HepG2 (cell line): ENCODE measurements around the gene TSC22D4. TPM values are rescaled to one million over a fixed set of nuclear protein-coding genes. Genes with fewer than 3 reads are reported as not detected.

ENCODE experiments used
- ARNTL ChIP-seq: sonication (generic); formaldehyde crosslinking; IDR thresholded peaks from 2 replicates; pipeline ENCODE4 v1.4.0; 2020; ENCODE audit warnings: mild to moderate bottlenecking, missing genetic modification reagents
- GZF1 ChIP-seq: sonication (generic); formaldehyde crosslinking; IDR thresholded peaks from 2 replicates; pipeline ENCODE4 v1.5.1; 2020; ENCODE audit warnings: mild to moderate bottlenecking, missing genetic modification reagents
- HOXA3 ChIP-seq: sonication (generic); formaldehyde crosslinking; IDR thresholded peaks from 2 replicates; pipeline ENCODE4 v1.5.0; 2020; ENCODE audit warnings: missing genetic modification reagents
- MXD4 ChIP-seq: IDR thresholded peaks from 2 replicates; pipeline ENCODE4 v1.6.1; 2016; ENCODE audit warnings: mild to moderate bottlenecking, missing biosample characterization, missing genetic modification reagents
- NKX3-1 ChIP-seq: sonication (generic); formaldehyde crosslinking; IDR thresholded peaks from 2 replicates; pipeline ENCODE4 v1.5.0; 2020; ENCODE audit warnings: missing genetic modification reagents
- PLRG1 ChIP-seq: fragments of 450-650 bp; conservative IDR thresholded peaks from 2 replicates; pipeline ENCODE4 v1.6.1; 2016
- REL ChIP-seq: sonication (generic); formaldehyde crosslinking; conservative IDR thresholded peaks from 2 replicates; pipeline ENCODE4 v1.8.0; 2022; ENCODE audit warnings: mild to moderate bottlenecking, missing genetic modification reagents, moderate library complexity
- SIN3B ChIP-seq: fragments of 150-350 bp; IDR thresholded peaks from 2 replicates; pipeline ENCODE4 v1.6.1; 2014; ENCODE audit warnings: low read length
- SNAPC2 ChIP-seq: sonication (generic); formaldehyde crosslinking; IDR thresholded peaks from 2 replicates; pipeline ENCODE4 v1.8.1; 2022; ENCODE audit warnings: mild to moderate bottlenecking, missing genetic modification reagents
- SP1 ChIP-seq, 2 experiments: fragments of 450-650 bp in 1 of 2; sonication (generic) in 1 of 2; formaldehyde crosslinking in 1 of 2; IDR thresholded peaks; 2 replicates each; pipeline versions ENCODE4 v1.4.0 to v1.6.1; 2016 to 2020; ENCODE audit warnings: missing genetic modification reagents in 1 of 2
- WIZ ChIP-seq: sonication (generic); formaldehyde crosslinking; IDR thresholded peaks from 2 replicates; pipeline ENCODE4 v1.5.1; 2020; ENCODE audit warnings: mild to moderate bottlenecking, missing genetic modification reagents
- ZNF235 ChIP-seq: sonication (generic); formaldehyde crosslinking; IDR thresholded peaks from 2 replicates; pipeline ENCODE4 v1.8.1; 2023; ENCODE audit warnings: mild to moderate bottlenecking, missing genetic modification reagents, borderline replicate concordance
- ZNF253 ChIP-seq: sonication (generic); formaldehyde crosslinking; IDR thresholded peaks from 2 replicates; pipeline ENCODE4 v1.8.0; 2022; ENCODE audit warnings: mild to moderate bottlenecking, missing genetic modification reagents, borderline replicate concordance
- ZNF660 ChIP-seq: sonication (generic); formaldehyde crosslinking; IDR thresholded peaks from 2 replicates; pipeline ENCODE4 v1.5.1; 2020; ENCODE audit warnings: mild to moderate bottlenecking, low read depth, missing genetic modification reagents, borderline replicate concordance
- ZNF709 ChIP-seq: sonication (generic); formaldehyde crosslinking; IDR thresholded peaks from 2 replicates; pipeline ENCODE4 v1.5.0; 2020; ENCODE audit warnings: mild to moderate bottlenecking, missing genetic modification reagents
- polyA plus RNA-seq, 8 experiments: library from polyadenylated mRNA; depleted of rRNA in 3 of 8; stranded (reverse) in 7 of 8; unstranded in 1 of 8; fragments of >200 nt; fragmentation: Illumina TruSeq in 4 of 8; extraction: Trizol in 4 of 8; gene quantifications; 2 replicates each; pipeline versions ENCODE4 v1.2.1 to v1.2.3, GENCODE V29; 2011 to 2016; ENCODE audit warnings: low read depth in 4 of 8, missing spikeins in 1 of 8, mixed read lengths in 1 of 8; ENCODE audit not compliant: insufficient read depth in 1 of 8
- total RNA-seq, 5 experiments: library from RNA; depleted of rRNA; stranded (reverse); fragments of >200 nt; fragmentation: Illumina TruSeq; extraction: Trizol; gene quantifications; 2 replicates each; pipeline ENCODE4 v1.2.3, GENCODE V29; 2016; ENCODE audit warnings: low read depth in 1 of 5
- TF ChIP-seq, protein P1 (sequence below): sonication (generic); formaldehyde crosslinking; IDR thresholded peaks from 2 replicates; pipeline ENCODE4 v1.4.0; 2020; ENCODE audit warnings: mild to moderate bottlenecking, missing genetic modification reagents
- TF ChIP-seq, protein P2 (sequence below): sonication (generic); formaldehyde crosslinking; IDR thresholded peaks from 2 replicates; pipeline ENCODE4 v1.4.0; 2020; ENCODE audit warnings: missing genetic modification reagents, mild to moderate bottlenecking, borderline replicate concordance
- TF ChIP-seq, protein P3 (sequence below): sonication (generic); formaldehyde crosslinking; IDR thresholded peaks from 2 replicates; pipeline ENCODE4 v1.5.1; 2020; ENCODE audit warnings: missing genetic modification reagents, mild to moderate bottlenecking, borderline replicate concordance
- TF ChIP-seq, protein P4 (sequence below): sonication (generic); formaldehyde crosslinking; conservative IDR thresholded peaks from 2 replicates; pipeline ENCODE4 v1.4.0; 2020; ENCODE audit warnings: missing genetic modification reagents
- TF ChIP-seq, protein P5 (sequence below): sonication (generic); formaldehyde crosslinking; IDR thresholded peaks from 2 replicates; pipeline ENCODE4 v1.5.0; 2020; ENCODE audit warnings: mild to moderate bottlenecking, missing genetic modification reagents

TSC22D4 gene
- total and polyA plus RNA-seq, 2 of the 13 experiments (the other 11 are each of a cell fraction or from before 2014, with no cell fraction given) = 7.7 to 8.7 TPM

DNA sequence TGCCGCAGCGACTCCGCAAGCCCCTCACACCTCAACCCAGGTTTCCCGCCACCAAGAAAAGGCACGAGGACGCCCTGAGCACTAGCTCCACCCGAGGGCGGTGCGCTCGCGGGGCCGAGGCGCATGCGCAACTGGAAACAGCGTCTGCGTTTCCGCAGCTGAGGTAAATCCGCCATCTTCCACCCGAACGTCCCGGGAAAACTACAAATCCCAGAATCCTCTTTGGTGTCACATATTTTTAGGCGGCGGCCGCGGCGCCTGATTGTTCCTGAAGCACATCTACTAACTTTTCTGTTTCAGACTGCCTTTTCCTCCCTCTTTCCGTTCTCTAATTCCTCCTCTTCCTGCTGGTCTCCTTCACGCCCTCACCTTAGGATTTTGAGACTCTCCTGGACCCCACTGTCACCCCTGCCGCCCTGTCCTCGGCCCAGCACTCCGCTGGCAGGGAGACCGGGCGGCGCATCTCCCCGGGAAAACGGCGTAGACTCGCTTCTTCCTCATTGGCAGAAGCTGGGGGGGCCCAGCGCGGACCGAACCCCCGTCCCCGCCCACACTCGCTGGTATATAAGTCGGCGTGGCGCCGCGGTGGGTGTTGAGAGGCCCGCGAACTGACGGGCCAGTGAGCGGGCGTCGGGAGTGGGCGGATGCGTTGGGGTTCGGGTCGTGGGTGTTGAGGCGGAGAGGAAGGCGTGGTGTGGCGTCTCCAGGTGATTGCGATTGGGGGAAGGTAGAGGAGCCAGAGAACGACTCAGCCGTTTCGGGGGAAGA lies 50.6 kb downstream of the TSC22D4 start, which contains the start of gene ZCWPW1 (continued):
- TF ChIP-seq, protein P1, sequence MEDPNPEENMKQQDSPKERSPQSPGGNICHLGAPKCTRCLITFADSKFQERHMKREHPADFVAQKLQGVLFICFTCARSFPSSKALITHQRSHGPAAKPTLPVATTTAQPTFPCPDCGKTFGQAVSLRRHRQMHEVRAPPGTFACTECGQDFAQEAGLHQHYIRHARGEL (CRISPR knock-in tag) = peak; percentile 41; the same call in 1 of the 2 replicates
- peak; percentile 34; the same call in 1 of the 2 replicates for TF ChIP-seq ZNF235
- TF ChIP-seq NKX3-1 (CRISPR knock-in tag) = peak; percentile 93
- TF ChIP-seq ARNTL = peak; percentile 53; the same call in 1 of the 2 replicates
- TF ChIP-seq, protein P2, sequence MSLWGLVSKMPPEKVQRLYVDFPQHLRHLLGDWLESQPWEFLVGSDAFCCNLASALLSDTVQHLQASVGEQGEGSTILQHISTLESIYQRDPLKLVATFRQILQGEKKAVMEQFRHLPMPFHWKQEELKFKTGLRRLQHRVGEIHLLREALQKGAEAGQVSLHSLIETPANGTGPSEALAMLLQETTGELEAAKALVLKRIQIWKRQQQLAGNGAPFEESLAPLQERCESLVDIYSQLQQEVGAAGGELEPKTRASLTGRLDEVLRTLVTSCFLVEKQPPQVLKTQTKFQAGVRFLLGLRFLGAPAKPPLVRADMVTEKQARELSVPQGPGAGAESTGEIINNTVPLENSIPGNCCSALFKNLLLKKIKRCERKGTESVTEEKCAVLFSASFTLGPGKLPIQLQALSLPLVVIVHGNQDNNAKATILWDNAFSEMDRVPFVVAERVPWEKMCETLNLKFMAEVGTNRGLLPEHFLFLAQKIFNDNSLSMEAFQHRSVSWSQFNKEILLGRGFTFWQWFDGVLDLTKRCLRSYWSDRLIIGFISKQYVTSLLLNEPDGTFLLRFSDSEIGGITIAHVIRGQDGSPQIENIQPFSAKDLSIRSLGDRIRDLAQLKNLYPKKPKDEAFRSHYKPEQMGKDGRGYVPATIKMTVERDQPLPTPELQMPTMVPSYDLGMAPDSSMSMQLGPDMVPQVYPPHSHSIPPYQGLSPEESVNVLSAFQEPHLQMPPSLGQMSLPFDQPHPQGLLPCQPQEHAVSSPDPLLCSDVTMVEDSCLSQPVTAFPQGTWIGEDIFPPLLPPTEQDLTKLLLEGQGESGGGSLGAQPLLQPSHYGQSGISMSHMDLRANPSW = no peak; the same call in 1 of the 2 replicates
- TF ChIP-seq, protein P3, sequence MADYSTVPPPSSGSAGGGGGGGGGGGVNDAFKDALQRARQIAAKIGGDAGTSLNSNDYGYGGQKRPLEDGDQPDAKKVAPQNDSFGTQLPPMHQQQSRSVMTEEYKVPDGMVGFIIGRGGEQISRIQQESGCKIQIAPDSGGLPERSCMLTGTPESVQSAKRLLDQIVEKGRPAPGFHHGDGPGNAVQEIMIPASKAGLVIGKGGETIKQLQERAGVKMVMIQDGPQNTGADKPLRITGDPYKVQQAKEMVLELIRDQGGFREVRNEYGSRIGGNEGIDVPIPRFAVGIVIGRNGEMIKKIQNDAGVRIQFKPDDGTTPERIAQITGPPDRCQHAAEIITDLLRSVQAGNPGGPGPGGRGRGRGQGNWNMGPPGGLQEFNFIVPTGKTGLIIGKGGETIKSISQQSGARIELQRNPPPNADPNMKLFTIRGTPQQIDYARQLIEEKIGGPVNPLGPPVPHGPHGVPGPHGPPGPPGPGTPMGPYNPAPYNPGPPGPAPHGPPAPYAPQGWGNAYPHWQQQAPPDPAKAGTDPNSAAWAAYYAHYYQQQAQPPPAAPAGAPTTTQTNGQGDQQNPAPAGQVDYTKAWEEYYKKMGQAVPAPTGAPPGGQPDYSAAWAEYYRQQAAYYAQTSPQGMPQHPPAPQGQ (CRISPR knock-in tag) = no peak
- TF ChIP-seq HOXA3 (CRISPR knock-in tag) = peak; percentile 85
- TF ChIP-seq REL (CRISPR knock-in tag) = peak; percentile 93; the same call in 1 of the 2 replicates
- no peak for TF ChIP-seq SIN3B
- no peak; the same call in none of the 2 replicates for TF ChIP-seq MXD4 (CRISPR knock-in tag)
- TF ChIP-seq, protein P4, sequence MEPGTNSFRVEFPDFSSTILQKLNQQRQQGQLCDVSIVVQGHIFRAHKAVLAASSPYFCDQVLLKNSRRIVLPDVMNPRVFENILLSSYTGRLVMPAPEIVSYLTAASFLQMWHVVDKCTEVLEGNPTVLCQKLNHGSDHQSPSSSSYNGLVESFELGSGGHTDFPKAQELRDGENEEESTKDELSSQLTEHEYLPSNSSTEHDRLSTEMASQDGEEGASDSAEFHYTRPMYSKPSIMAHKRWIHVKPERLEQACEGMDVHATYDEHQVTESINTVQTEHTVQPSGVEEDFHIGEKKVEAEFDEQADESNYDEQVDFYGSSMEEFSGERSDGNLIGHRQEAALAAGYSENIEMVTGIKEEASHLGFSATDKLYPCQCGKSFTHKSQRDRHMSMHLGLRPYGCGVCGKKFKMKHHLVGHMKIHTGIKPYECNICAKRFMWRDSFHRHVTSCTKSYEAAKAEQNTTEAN = 0 out of 2 replicates have a peak, but pooled peaks have one; percentile 40
- TF ChIP-seq, protein P5, sequence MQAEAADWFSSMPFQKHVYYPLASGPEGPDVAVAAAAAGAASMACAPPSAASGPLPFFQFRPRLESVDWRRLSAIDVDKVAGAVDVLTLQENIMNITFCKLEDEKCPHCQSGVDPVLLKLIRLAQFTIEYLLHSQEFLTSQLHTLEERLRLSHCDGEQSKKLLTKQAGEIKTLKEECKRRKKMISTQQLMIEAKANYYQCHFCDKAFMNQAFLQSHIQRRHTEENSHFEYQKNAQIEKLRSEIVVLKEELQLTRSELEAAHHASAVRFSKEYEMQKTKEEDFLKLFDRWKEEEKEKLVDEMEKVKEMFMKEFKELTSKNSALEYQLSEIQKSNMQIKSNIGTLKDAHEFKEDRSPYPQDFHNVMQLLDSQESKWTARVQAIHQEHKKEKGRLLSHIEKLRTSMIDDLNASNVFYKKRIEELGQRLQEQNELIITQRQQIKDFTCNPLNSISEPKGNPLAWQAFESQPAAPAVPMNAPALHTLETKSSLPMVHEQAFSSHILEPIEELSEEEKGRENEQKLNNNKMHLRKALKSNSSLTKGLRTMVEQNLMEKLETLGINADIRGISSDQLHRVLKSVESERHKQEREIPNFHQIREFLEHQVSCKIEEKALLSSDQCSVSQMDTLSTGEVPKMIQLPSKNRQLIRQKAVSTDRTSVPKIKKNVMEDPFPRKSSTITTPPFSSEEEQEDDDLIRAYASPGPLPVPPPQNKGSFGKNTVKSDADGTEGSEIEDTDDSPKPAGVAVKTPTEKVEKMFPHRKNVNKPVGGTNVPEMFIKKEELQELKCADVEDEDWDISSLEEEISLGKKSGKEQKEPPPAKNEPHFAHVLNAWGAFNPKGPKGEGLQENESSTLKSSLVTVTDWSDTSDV (CRISPR knock-in tag) = no peak
- no peak for TF ChIP-seq SP1 (IDR thresholded peaks at IDR 0.05)
- peak; percentile 96 for TF ChIP-seq SP1 (CRISPR knock-in tag; IDR thresholded peaks at IDR 0.05)
- TF ChIP-seq SNAPC2 = peak; percentile 49; the same call in 1 of the 2 replicates
- no peak for TF ChIP-seq PLRG1
- no peak; the same call in 1 of the 2 replicates for TF ChIP-seq GZF1 (CRISPR knock-in tag)
- TF ChIP-seq ZNF660 (CRISPR knock-in tag) = no peak
- TF ChIP-seq WIZ (CRISPR knock-in tag) = no peak
- peak; percentile 90; the same call in 1 of the 2 replicates for TF ChIP-seq ZNF253 (CRISPR knock-in tag)
- TF ChIP-seq ZNF709 = peak; percentile 98
